Memory B cell (primary cell): ENCODE measurements around the gene ANO10.
"Not testable (repeated sequence)": the region's sequence is repeated elsewhere in the genome, so short reads cannot be mapped to it uniquely, and the experiment has no call there.

Source experiments
- ATAC-seq: fragments of 150-1000 bp; cut with Tn5 transposase; 2 replicates; pipeline ENCODE4 v1.10.0; 2021; ENCODE audit warnings: low read depth, mild to moderate bottlenecking, moderate library complexity
- DNase-seq, 2 donors: peaks; one replicate each; pipeline ENCODE4 v3.0.0; 2022; ENCODE audit warnings: low spot score in 2 of 2
- H3K27ac Mint-ChIP-seq: one replicate; pipeline ENCODE4 v1.8.0; 2022; ENCODE audit warnings: mild to moderate bottlenecking, moderate library complexity, mixed read lengths
- H3K27me3 Mint-ChIP-seq: one replicate; pipeline ENCODE4 v1.8.0; 2022; ENCODE audit warnings: mixed read lengths
- H3K36me3 Mint-ChIP-seq: one replicate; pipeline ENCODE4 v1.8.0; 2022; ENCODE audit warnings: mild to moderate bottlenecking, mixed read lengths
- H3K4me1 Mint-ChIP-seq: one replicate; pipeline ENCODE4 v1.8.0; 2022; ENCODE audit warnings: mixed read lengths
- H3K4me3 Mint-ChIP-seq: one replicate; pipeline ENCODE4 v1.8.0; 2022; ENCODE audit warnings: mild to moderate bottlenecking, moderate library complexity, mixed read lengths
- H3K9me3 Mint-ChIP-seq: one replicate; pipeline ENCODE4 v1.8.0; 2022; ENCODE audit warnings: mixed read lengths

The ANO10 gene

DNA sequence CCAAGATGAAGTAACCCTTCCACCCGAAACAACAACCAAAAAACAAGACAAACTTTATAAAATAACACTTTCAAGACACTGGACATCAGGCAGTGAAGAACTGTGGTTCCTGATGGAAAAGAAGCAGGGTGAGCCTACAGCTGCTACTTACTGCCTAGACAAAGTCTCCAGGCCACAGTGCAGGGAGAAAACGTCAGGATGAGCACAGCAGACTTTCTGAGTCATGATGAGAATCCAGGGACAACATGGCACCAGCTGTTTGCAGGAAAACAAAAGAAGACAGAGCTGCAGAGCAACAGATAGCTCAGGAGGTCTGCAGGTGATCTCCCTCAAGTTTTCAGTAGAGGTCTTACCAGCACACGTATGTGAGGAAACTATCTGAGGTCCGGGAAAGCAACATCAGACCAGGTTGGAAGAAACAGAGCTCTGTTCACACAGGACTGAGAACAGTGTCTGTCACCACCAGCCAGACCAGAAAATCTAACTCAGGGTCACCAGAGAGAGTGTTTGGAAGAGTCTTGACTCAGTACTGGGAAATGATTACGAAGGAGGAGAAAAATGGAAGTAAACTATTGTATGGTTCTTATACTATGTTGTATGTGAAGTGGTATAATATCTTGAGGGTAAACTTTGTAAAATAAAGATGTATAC is 108.9 kb downstream of the ANO10 start:
- H3K9me3 Mint-ChIP-seq = peaks cover 2% of the 10 kb centered on the region
- H3K4me3 Mint-ChIP-seq = no peak overlapping the region
- DNase-seq (no peak), ATAC-seq (no peak)
- H3K4me1 Mint-ChIP-seq = no peaks in the 10 kb centered on the region
- H3K27me3 Mint-ChIP-seq = no peaks in the 10 kb centered on the region
- peaks cover 15% of the 10 kb centered on the region for H3K36me3 Mint-ChIP-seq
- H3K27ac Mint-ChIP-seq = no peak overlapping the region

DNA sequence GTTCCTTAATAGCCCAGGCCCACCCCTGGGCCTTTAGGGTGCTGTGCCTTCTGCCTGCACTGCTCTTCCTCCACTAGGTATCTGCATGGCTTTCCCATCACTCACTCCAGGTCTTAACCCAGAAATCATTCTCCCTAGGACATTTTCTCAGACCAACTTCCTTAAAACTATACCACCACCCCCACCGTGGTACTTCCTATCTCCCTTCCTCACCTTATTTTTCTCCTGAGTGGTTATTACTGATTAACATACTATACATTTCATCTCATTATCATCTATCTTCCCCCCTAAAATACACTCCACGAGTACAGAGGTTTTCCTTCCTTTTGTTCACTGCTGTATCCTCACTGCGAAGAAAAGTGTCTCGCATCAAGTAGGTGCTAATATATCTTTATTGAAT is 115.2 kb downstream of the ANO10 start:
- no peaks in the 10 kb centered on the region for H3K4me1 Mint-ChIP-seq
- DNase-seq (no peak), ATAC-seq (no peak)
- peaks cover 2% of the 10 kb centered on the region for H3K27me3 Mint-ChIP-seq
- H3K36me3 Mint-ChIP-seq = peaks cover 2% of the 10 kb centered on the region
- H3K27ac Mint-ChIP-seq = peak overlapping the region; percentile 12
- H3K4me3 Mint-ChIP-seq = no peak overlapping the region
- H3K9me3 Mint-ChIP-seq = no peaks in the 10 kb centered on the region

DNA sequence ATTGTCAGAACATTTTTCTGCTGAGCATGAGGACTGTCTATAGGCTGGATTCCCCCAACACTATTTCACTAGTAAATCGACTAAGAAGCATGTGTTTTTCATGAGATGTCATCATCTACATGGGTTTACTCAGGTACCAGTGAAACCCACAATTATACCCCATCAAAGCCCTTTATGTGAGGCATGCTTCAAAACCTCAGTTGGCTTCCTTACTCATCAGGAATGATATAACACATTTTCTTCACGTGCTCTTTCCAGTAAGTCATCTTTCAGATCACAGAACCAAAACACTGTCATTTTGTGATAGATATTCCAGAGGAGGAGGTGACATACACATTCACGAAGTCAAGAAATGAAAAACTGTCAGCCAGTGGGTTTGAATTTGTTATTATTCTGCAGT is 116.5 kb downstream of the ANO10 start:
- H3K36me3 Mint-ChIP-seq = peaks cover 2% of the 10 kb centered on the region
- no peak for ATAC-seq

GRCh38 chr3:43503067-43503728 is 118.6 kb downstream of the ANO10 start:
- H3K9me3 Mint-ChIP-seq = no peaks in the 10 kb centered on the region
- ATAC-seq (no peak), DNase-seq (no peak)
- no peaks in the 10 kb centered on the region for H3K36me3 Mint-ChIP-seq
- H3K4me1 Mint-ChIP-seq = peaks cover 4% of the 10 kb centered on the region
- H3K27me3 Mint-ChIP-seq = peaks cover 2% of the 10 kb centered on the region
- H3K4me3 Mint-ChIP-seq = no peak overlapping the region
- H3K27ac Mint-ChIP-seq = no peak overlapping the region

More for the DNA sequence above, 116.5 kb downstream of the ANO10 start:
- Mint-ChIP-seq H3K4me1 (no peaks in the 10 kb centered on the region), H3K4me3 (no peak overlapping the region), H3K9me3 (no peaks in the 10 kb centered on the region), H3K27me3 (peaks cover 2% of the 10 kb centered on the region), H3K27ac (no peak overlapping the region)
- no peak for DNase-seq

DNA sequence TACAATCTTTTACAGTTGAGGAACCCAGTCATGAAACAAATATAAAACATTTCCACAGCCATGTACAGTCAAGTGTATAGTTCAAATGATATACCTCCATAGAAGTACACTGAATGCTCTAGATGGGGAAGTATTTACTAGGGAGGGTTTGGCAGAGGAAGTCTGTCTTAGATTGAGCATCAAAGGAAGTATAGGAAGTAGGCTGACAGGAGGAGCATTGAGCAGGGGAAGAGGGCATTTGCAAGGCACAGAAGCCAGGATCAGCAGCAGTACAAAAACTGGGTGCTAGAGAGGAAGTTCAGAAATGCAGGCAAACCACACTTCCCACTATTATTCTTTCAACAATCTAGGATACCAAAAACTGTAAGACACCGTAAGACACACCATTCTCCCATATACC is 122.6 kb downstream of the ANO10 start:
- no peak for DNase-seq
- Mint-ChIP-seq H3K9me3 (no peaks in the 10 kb centered on the region), H3K4me1 (peaks cover 4% of the 10 kb centered on the region), H3K27me3 (peaks cover 2% of the 10 kb centered on the region), H3K4me3 (no peak overlapping the region), H3K27ac (no peak overlapping the region), H3K36me3 (peaks cover 3% of the 10 kb centered on the region)
- ATAC-seq = no peak

DNA sequence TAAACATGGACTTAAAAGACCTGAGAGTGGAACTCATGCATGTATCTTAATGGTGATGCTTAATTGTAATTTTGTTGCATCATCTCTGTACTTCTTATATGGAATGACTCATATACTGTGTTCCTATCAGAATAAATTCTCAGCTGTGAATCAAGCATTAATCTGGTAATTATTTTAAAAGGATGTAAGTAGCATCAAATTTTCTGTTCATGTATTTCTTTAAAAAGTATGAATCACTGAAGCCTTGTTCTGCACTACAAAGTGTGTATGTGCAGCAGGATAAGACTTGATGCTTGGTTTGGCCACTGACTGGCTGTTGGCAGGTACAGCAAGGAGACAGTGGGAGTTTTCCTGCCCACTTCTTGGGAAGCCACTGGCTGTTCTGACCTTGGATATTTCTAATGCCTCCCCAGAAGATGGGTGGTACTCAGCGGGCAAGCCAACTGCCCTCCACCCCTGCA is 123.9 kb downstream of the ANO10 start:
- Mint-ChIP-seq H3K4me1 (peaks cover 4% of the 10 kb centered on the region), H3K4me3 (no peak overlapping the region), H3K27ac (no peak overlapping the region), H3K36me3 (peaks cover 4% of the 10 kb centered on the region), H3K27me3 (peaks cover 2% of the 10 kb centered on the region), H3K9me3 (peaks cover under 1% of the 10 kb centered on the region)
- ATAC-seq (no peak), DNase-seq (no peak)

GRCh38 chr3:43497422-43497821 is 124.4 kb downstream of the ANO10 start:
- Mint-ChIP-seq H3K4me1 (peaks cover 4% of the 10 kb centered on the region), H3K9me3 (peaks cover 1% of the 10 kb centered on the region), H3K27ac (no peak overlapping the region), H3K36me3 (peaks cover 6% of the 10 kb centered on the region), H3K4me3 (no peak overlapping the region), H3K27me3 (peaks cover 2% of the 10 kb centered on the region)
- no peak for ATAC-seq
- no peak for DNase-seq

DNA sequence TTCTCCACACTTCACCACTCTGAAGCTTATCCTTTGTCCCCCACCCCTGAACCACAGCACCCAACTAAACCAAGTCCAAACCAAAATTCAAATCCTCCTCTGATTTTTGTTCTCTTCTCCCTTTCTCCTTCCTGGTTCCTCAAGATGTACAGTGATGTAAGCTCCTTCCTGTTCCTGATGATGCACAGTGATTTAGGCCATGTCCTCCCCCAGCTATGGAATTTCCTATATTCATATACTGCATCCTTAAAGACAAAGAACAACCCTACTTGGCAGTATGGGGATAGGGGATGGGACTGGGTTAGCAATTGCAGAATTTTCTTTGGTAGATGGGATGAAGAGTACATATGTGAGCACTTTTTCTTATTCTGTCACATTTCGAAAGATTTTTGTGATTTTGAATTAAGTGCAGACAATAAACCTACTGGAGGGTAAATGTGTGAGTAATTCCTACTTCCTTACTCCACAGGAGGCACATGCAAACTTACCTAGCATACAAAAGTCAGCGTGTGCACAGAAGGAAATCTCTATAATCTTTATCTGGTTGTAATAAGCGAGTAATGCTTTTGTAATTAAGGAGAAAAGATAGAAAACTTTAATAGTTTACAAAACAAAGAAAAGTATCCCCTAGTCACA is 125.0 kb downstream of the ANO10 start:
- Mint-ChIP-seq H3K4me3 (no peak overlapping the region), H3K27ac (no peak overlapping the region), H3K9me3 (peaks cover 1% of the 10 kb centered on the region), H3K4me1 (peaks cover 9% of the 10 kb centered on the region), H3K27me3 (no peaks in the 10 kb centered on the region), H3K36me3 (peaks cover 11% of the 10 kb centered on the region)
- no peak for ATAC-seq
- DNase-seq = no peak

DNA sequence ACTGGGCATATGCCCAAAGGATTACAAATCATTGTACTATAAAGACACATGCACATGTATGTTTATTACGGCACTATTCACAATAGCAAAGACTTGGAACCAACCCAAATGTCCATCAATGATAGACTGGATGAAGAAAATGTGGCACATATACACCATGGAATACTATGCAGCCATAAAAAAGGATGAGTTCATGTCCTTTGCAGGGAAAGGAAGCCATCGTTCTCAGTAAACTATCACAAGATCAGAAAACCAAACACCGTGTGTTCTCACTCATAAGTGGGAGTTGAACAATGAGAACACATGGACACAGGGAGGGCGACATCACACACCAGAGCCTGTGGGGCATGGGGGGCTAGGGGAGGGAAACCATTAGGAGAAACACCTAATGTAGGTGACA is 128.9 kb downstream of the ANO10 start:
- not testable (repeated sequence) for H3K4me1 Mint-ChIP-seq, H3K4me3 Mint-ChIP-seq, H3K27me3 Mint-ChIP-seq, H3K27ac Mint-ChIP-seq, DNase-seq, H3K9me3 Mint-ChIP-seq, ATAC-seq
- peaks cover 12% of the 10 kb centered on the region for H3K36me3 Mint-ChIP-seq

DNA sequence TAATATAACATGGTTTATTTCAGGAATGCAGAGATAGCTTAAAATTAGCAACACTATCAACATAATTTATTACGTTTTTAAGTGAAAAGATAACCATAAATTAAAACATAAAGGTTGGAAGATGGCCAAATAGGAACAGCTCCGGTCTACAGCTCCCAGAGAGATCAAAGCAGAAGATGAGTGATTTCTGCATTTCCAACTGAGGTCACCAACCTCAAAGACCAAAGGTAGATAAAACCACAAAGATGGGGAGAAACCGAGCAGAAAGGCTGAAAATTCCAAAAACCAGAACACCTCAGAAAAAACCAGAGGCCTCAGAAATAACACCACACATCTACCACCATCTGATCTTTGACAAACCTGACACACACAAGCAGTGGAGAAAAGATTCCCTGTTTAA is 130.0 kb downstream of the ANO10 start:
- H3K9me3 Mint-ChIP-seq, ATAC-seq, H3K27me3 Mint-ChIP-seq, DNase-seq, H3K4me1 Mint-ChIP-seq, H3K4me3 Mint-ChIP-seq, H3K27ac Mint-ChIP-seq: not testable (repeated sequence)
- H3K36me3 Mint-ChIP-seq = peaks cover 12% of the 10 kb centered on the region

GRCh38 chr3:43490640-43491185 is 131.1 kb downstream of the ANO10 start:
- Mint-ChIP-seq H3K27ac (no peak overlapping the region), H3K4me1 (peaks cover 5% of the 10 kb centered on the region)

DNA sequence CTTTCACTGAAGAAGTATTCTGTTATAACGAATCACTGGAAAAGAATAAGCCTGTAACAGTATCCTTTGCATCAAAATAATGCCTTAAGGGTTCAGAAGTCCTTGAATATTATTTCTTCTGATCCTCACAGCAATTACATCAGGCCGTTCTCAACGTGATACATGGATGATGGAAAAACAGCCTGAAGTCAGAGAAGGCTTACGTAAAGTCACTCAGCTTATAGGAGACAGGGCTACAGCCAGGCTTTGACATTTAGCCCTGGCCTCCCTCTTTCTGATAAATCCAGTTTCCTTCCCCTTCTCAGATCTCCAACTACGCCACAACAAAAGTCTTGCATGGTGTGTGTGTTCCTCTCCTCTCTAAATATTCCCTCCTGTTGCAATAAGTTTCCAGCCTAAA is 131.9 kb downstream of the ANO10 start:
- Mint-ChIP-seq H3K4me3 (no peak overlapping the region), H3K27me3 (no peaks in the 10 kb centered on the region), H3K4me1 (peaks cover 5% of the 10 kb centered on the region), H3K36me3 (peaks cover 9% of the 10 kb centered on the region), H3K9me3 (peaks cover 1% of the 10 kb centered on the region), H3K27ac (no peak overlapping the region)
- ATAC-seq (no peak), DNase-seq (no peak)

More at GRCh38 chr3:43490640-43491185, 131.1 kb downstream of the ANO10 start:
- Mint-ChIP-seq H3K27me3 (no peaks in the 10 kb centered on the region), H3K36me3 (peaks cover 9% of the 10 kb centered on the region), H3K4me3 (no peak overlapping the region), H3K9me3 (peaks cover 1% of the 10 kb centered on the region)
- DNase-seq (no peak), ATAC-seq (no peak)

- H3K4me1 Mint-ChIP-seq = no peaks in the 10 kb centered on the region
- H3K27me3 Mint-ChIP-seq = no peaks in the 10 kb centered on the region
- no peak overlapping the region for H3K4me3 Mint-ChIP-seq
- H3K9me3 Mint-ChIP-seq = no peaks in the 10 kb centered on the region
- peaks cover 1% of the 10 kb centered on the region for H3K36me3 Mint-ChIP-seq
- no peak overlapping the region for H3K27ac Mint-ChIP-seq
- DNase-seq (no peak), ATAC-seq (no peak)
Observed at GRCh38 chr3:43485931-43486330, 135.9 kb downstream of the ANO10 start.

DNA sequence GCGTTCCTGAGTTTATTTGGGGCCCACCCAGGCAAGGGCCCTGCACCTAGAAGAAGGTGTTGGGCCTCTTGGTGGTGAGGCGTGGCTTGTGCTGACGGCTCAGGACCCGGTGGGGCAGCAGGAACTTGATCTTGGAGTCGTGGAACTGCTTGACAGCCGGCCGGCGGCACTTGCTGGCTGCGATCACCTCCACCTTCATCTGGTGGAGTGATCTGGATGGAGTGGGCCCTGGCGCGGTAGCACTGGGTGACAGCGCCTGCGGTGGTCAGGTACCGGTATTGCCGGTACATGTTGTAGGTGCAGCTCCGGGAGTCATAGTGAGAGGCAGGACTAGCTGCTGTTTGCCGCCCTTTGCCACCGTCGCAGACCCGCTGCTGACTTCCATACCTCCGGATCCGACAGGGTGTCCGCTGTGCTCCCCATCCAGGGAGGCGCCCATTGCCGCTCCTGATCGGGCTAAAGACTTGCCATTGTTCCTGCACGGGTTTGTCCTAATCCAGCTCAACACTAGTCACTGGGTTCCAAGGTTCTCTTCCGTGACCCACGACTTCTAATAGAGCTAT is 136.8 kb downstream of the ANO10 start:
- H3K36me3 Mint-ChIP-seq = peaks cover under 1% of the 10 kb centered on the region
- no peaks in the 10 kb centered on the region for H3K4me1 Mint-ChIP-seq
- no peaks in the 10 kb centered on the region for H3K27me3 Mint-ChIP-seq
- H3K27ac Mint-ChIP-seq = no peak overlapping the region
- no peaks in the 10 kb centered on the region for H3K9me3 Mint-ChIP-seq
- ATAC-seq = no peak
- DNase-seq = no peak
- H3K4me3 Mint-ChIP-seq = no peak overlapping the region
